Keratinocyte (primary cell): ENCODE measurements around the gene NEK2.

ENCODE experiments used
- EZH2 ChIP-seq: IDR thresholded peaks from one replicate; pipeline ENCODE4 v1.6.1; 2012; ENCODE audit warnings: inconsistent platforms, mild to moderate bottlenecking, low read length, moderate library complexity
- TF ChIP-seq, protein P1 (sequence below), 3 experiments: IDR thresholded peaks in 1 of 3; conservative IDR thresholded peaks in 1 of 3; optimal IDR thresholded peaks in 1 of 3; 2 replicates in 2 of 3; 3 replicates in 1 of 3; pipeline versions ENCODE3 to v1.5.1; 2011; ENCODE audit warnings: low read length in 3 of 3, mild to moderate bottlenecking in 3 of 3, moderate library complexity in 2 of 3, control low read depth in 1 of 3, inconsistent platforms in 1 of 3; ENCODE audit not compliant: insufficient read depth in 2 of 3; ENCODE audit errors: extremely low read depth in 1 of 3

- TF ChIP-seq, protein P1, sequence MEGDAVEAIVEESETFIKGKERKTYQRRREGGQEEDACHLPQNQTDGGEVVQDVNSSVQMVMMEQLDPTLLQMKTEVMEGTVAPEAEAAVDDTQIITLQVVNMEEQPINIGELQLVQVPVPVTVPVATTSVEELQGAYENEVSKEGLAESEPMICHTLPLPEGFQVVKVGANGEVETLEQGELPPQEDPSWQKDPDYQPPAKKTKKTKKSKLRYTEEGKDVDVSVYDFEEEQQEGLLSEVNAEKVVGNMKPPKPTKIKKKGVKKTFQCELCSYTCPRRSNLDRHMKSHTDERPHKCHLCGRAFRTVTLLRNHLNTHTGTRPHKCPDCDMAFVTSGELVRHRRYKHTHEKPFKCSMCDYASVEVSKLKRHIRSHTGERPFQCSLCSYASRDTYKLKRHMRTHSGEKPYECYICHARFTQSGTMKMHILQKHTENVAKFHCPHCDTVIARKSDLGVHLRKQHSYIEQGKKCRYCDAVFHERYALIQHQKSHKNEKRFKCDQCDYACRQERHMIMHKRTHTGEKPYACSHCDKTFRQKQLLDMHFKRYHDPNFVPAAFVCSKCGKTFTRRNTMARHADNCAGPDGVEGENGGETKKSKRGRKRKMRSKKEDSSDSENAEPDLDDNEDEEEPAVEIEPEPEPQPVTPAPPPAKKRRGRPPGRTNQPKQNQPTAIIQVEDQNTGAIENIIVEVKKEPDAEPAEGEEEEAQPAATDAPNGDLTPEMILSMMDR (optimal IDR thresholded peaks at IDR 0.05 in 1 of 3, IDR thresholded peaks at IDR 0.05 in 1 of 3, conservative IDR thresholded peaks at IDR 0.05 in 1 of 3; ENCODE audit: extremely low read depth in 1 of 3, insufficient read depth in 2 of 3, low read length in 3 of 3) = no peak
- TF ChIP-seq EZH2 = no peak
Measured at GRCh38 chr1:211705467-211706091, 30.2 kb upstream of the NEK2 start.
